Limb (tissue), 2 donors: Measurements from ENCODE around the gene FADS6.
A peak's percentile ranks its signal among the peaks of the same experiment; 100 is the strongest.
"Not testable (repeated sequence)": the region's sequence is repeated elsewhere in the genome, so short reads cannot be mapped to it uniquely, and the experiment has no call there.

Source experiments
- DNase-seq, 2 donors: peaks; one replicate each; pipeline ENCODE4 v3.0.0-alpha.2; 2016; ENCODE audit errors: extremely low spot score in 2 of 2

The FADS6 gene

GRCh38 chr17:74870028-74870427 is 23.4 kb downstream of the FADS6 start:
- not testable (repeated sequence) for DNase-seq

GRCh38 chr17:74868908-74869255 is 24.6 kb downstream of the FADS6 start:
- no peak for DNase-seq

- no peak for DNase-seq
Observed at GRCh38 chr17:74868251-74868907, 25.1 kb downstream of the FADS6 start.

GRCh38 chr17:74866198-74866835 is 27.1 kb downstream of the FADS6 start:
- DNase-seq, result no peak

GRCh38 chr17:74865504-74866197 is 27.8 kb downstream of the FADS6 start:
- no peak for DNase-seq

GRCh38 chr17:74864866-74865395 is 28.5 kb downstream of the FADS6 start:
- peak; percentile 62 to 90 for DNase-seq

GRCh38 chr17:74864297-74864865 is 29.1 kb downstream of the FADS6 start:
- no peak for DNase-seq

GRCh38 chr17:74863420-74864296 is 29.8 kb downstream of the FADS6 start:
- DNase-seq, result no peak

- DNase-seq, result no peak
Observed at GRCh38 chr17:74862919-74863318, 30.5 kb downstream of the FADS6 start.

GRCh38 chr17:74862108-74862901 is 31.1 kb downstream of the FADS6 start:
- peak in 1 of 2 donors; percentile 80 for DNase-seq

GRCh38 chr17:74861662-74862107 is 31.7 kb downstream of the FADS6 start:
- no peak for DNase-seq

- no peak for DNase-seq
Observed at GRCh38 chr17:74860872-74861661, 32.4 kb downstream of the FADS6 start.

- no peak for DNase-seq
Observed at GRCh38 chr17:74860229-74860871, 33.1 kb downstream of the FADS6 start.

- DNase-seq, result no peak
Observed at GRCh38 chr17:74859459-74860228, 33.8 kb downstream of the FADS6 start, which contains the start of gene GRIN2C. Gene GRIN2C, minus strand, starts transcription at chr17:74859885. Its CDS starts 4,793 bp downstream, at chr17:74855092.

GRCh38 chr17:74858672-74859458 is 34.6 kb downstream of the FADS6 start:
- DNase-seq, result no peak

GRCh38 chr17:74857191-74857590 is 36.2 kb downstream of the FADS6 start:
- DNase-seq, result no peak

GRCh38 chr17:74856112-74856511 is 37.3 kb downstream of the FADS6 start:
- no peak for DNase-seq
